Activated CD8-positive, alpha-beta T cell treated with anti-CD3 and anti-CD28 coated beads, Interleukin-2, amount 10 ng/mL, durations not matched to agents 7 days and 5 days (primary cell): ENCODE measurements around the gene LINC01488. TPM values are rescaled to one million over a fixed set of nuclear protein-coding genes. Genes with fewer than 3 reads are reported as not detected.

Experiments used
- ATAC-seq: fragments of 150-1000 bp; cut with Tn5 transposase; one replicate; pipeline ENCODE4 v1.10.0; 2021; ENCODE audit warnings: moderate library complexity
- CTCF ChIA-PET: fragments of 350-600 bp; sonication (Branson Sonifier 250); formaldehyde crosslinking; loops from one replicate; lab custom pipeline; 2021; ENCODE audit warnings: antibody characterized with exemption; lab: Charles Lee
- POLR2A ChIA-PET: fragments of 350-600 bp; sonication (Branson Sonifier 250); formaldehyde crosslinking; loops from one replicate; lab custom pipeline; 2021; ENCODE audit warnings: antibody characterized with exemption; lab: Charles Lee
- DNase-seq: peaks from one replicate; pipeline ENCODE4 v3.0.0-alpha.2; 2020
- H3K27ac Mint-ChIP-seq: one replicate; pipeline ENCODE4 v1.8.0; 2021; ENCODE audit warnings: mild to moderate bottlenecking, mixed read lengths
- H3K27me3 Mint-ChIP-seq: one replicate; pipeline ENCODE4 v1.8.0; 2021; ENCODE audit warnings: low read depth, mixed read lengths
- H3K36me3 Mint-ChIP-seq: one replicate; pipeline ENCODE4 v1.8.0; 2021; ENCODE audit warnings: low read depth, mixed read lengths
- H3K4me1 Mint-ChIP-seq: one replicate; pipeline ENCODE4 v1.8.0; 2021; ENCODE audit warnings: low read depth, mixed read lengths
- H3K4me3 Mint-ChIP-seq: one replicate; pipeline ENCODE4 v1.8.0; 2021; ENCODE audit warnings: mild to moderate bottlenecking, mixed read lengths
- H3K9me3 Mint-ChIP-seq: one replicate; pipeline ENCODE4 v1.8.0; 2022; ENCODE audit warnings: mixed read lengths; ENCODE audit not compliant: insufficient read depth
- total RNA-seq, 2 experiments: library from RNA; stranded (reverse); gene quantifications; one replicate each; pipeline ENCODE4 v1.2.3, GENCODE V29; 2021

LINC01488 gene
- not detected for total RNA-seq

- DNase-seq (no peak), ATAC-seq (no peak)
- CTCF ChIA-PET = no interaction called here
- H3K36me3 Mint-ChIP-seq = no peaks in the 10 kb centered on the region
- H3K4me1 Mint-ChIP-seq = no peaks in the 10 kb centered on the region
- no peak within 1 kb of the TSS for H3K27ac Mint-ChIP-seq
- H3K4me3 Mint-ChIP-seq = no peak within 1 kb of the TSS
- H3K9me3 Mint-ChIP-seq = no peaks in the 10 kb centered on the region
- POLR2A ChIA-PET = no interaction called here
- H3K27me3 Mint-ChIP-seq = no peaks in the 10 kb centered on the region
These were observed at the start of gene LINC01488 for GRCh38 chr11:69481393-69481844. Gene LINC01488 (plus strand): TSS chr11:69481663.

- ATAC-seq (no peak), DNase-seq (no peak)
- Mint-ChIP-seq H3K27me3 (peaks cover 11% of the 10 kb centered on the region), H3K9me3 (no peaks in the 10 kb centered on the region), H3K4me1 (no peaks in the 10 kb centered on the region), H3K27ac (no peak overlapping the region), H3K36me3 (no peaks in the 10 kb centered on the region), H3K4me3 (no peak overlapping the region)
- CTCF ChIA-PET = no interaction called here
- POLR2A ChIA-PET = no interaction called here
These were observed 49.3 kb upstream of the LINC01488 start for GRCh38 chr11:69431893-69432738.

DNA sequence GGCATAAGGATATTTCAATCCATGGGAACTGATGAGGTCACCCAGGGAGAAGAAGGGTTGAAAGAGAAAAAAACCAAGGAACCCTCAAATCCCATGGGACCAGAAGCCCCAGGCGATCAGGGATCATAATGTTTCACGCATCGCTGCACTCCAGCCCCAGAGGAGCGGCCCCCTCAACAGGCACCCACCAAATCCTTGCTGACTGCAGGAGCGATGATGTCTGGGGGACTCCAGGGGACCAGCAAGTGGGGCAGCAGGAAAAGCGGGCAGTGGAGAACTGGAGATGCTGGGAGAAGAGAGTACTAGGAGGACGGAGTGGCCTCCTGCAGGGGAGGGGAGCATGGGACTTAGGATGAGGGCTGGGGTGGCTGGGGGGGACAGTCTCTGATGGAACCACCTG lies 47.7 kb upstream of the LINC01488 start:
- POLR2A ChIA-PET = no interaction called here
- peaks cover 9% of the 10 kb centered on the region for H3K27me3 Mint-ChIP-seq
- H3K4me3 Mint-ChIP-seq = no peak overlapping the region
- no peaks in the 10 kb centered on the region for H3K36me3 Mint-ChIP-seq
- H3K27ac Mint-ChIP-seq = no peak overlapping the region
- CTCF ChIA-PET = no interaction called here
- H3K9me3 Mint-ChIP-seq = no peaks in the 10 kb centered on the region
- no peak for DNase-seq
- no peaks in the 10 kb centered on the region for H3K4me1 Mint-ChIP-seq
- no peak for ATAC-seq

- no peaks in the 10 kb centered on the region for H3K4me1 Mint-ChIP-seq
- no peak for DNase-seq
- ChIA-PET CTCF (no interaction called here), POLR2A (no interaction called here)
- H3K4me3 Mint-ChIP-seq = no peak overlapping the region
- ATAC-seq = no peak
- no peak overlapping the region for H3K27ac Mint-ChIP-seq
- H3K9me3 Mint-ChIP-seq = no peaks in the 10 kb centered on the region
- peaks cover 9% of the 10 kb centered on the region for H3K27me3 Mint-ChIP-seq
- H3K36me3 Mint-ChIP-seq = no peaks in the 10 kb centered on the region
These were observed 47.0 kb upstream of the LINC01488 start for GRCh38 chr11:69434471-69434931.

- Mint-ChIP-seq H3K27ac (no peak overlapping the region), H3K4me3 (no peak overlapping the region), H3K4me1 (no peaks in the 10 kb centered on the region), H3K9me3 (no peaks in the 10 kb centered on the region), H3K27me3 (peaks cover 9% of the 10 kb centered on the region), H3K36me3 (no peaks in the 10 kb centered on the region)
- no peak for DNase-seq
- POLR2A ChIA-PET = no interaction called here
- no peak for ATAC-seq
- CTCF ChIA-PET = no interaction called here
These were observed 46.1 kb upstream of the LINC01488 start for GRCh38 chr11:69435161-69435986.

DNA sequence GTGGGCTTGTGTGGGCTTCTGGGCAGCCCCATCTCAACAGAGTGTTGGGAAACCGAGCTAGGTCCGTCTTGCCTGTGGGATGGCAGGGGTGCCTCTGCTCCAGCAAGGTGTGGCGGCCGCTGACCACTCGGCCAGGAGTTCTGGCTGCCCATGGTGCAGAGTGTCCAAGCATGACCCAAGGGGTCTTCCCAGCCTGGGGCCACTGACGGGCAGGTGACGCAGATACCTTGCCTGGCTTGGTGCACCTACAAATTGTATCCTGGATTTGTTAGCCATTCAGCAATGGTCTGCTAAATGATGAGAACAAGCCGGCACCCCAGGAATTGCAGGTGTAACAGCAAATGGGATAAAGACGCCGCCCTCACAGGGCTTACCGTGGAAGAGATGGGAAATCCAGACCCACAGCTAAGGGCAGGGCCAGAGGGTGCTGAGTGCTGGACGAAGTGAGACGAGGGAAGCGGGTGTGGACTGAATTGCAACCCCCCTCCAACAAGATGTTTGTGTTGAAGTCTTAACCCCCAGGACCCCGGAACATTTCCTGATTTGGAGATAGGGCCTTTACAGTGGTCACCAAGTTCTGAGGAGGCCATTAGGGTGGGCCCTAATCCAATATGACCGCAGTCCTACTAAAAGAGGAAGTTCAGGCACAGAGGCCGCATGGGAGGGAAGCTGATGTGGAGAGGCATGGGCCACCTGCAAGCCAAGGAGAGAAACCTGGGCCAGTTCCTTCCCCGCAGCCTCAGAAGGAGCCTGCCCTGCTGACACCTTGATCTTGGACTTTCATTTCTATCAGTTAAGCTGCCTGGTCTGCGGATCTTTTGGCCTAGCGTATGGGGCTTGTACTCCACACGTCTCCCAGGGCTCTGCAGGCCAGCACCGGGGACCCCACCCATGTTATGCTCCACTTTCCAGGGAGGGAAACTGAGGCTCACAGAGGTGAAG lies 45.2 kb upstream of the LINC01488 start:
- Mint-ChIP-seq H3K4me1 (no peaks in the 10 kb centered on the region), H3K9me3 (no peaks in the 10 kb centered on the region), H3K4me3 (no peak overlapping the region), H3K27ac (no peak overlapping the region), H3K27me3 (peaks cover 9% of the 10 kb centered on the region), H3K36me3 (no peaks in the 10 kb centered on the region)
- ChIA-PET CTCF (no interaction called here), POLR2A (no interaction called here)
- DNase-seq (no peak), ATAC-seq (no peak)

GRCh38 chr11:69437001-69437875 lies 44.2 kb upstream of the LINC01488 start:
- DNase-seq = no peak
- no peaks in the 10 kb centered on the region for H3K36me3 Mint-ChIP-seq
- no peak overlapping the region for H3K4me3 Mint-ChIP-seq
- ChIA-PET POLR2A (no interaction called here), CTCF (no interaction called here)
- no peak overlapping the region for H3K27ac Mint-ChIP-seq
- peaks cover 7% of the 10 kb centered on the region for H3K27me3 Mint-ChIP-seq
- no peaks in the 10 kb centered on the region for H3K4me1 Mint-ChIP-seq
- ATAC-seq = no peak
- no peaks in the 10 kb centered on the region for H3K9me3 Mint-ChIP-seq

- Mint-ChIP-seq H3K27me3 (peaks cover 7% of the 10 kb centered on the region), H3K36me3 (no peaks in the 10 kb centered on the region), H3K9me3 (no peaks in the 10 kb centered on the region), H3K4me3 (no peak overlapping the region), H3K4me1 (peaks cover 4% of the 10 kb centered on the region), H3K27ac (no peak overlapping the region)
- CTCF ChIA-PET = no interaction called here
- DNase-seq = no peak
- ATAC-seq = no peak
- POLR2A ChIA-PET = no interaction called here
These were observed 43.6 kb upstream of the LINC01488 start for GRCh38 chr11:69437876-69438205.

- no peak for ATAC-seq
- peaks cover 9% of the 10 kb centered on the region for H3K4me1 Mint-ChIP-seq
- no peaks in the 10 kb centered on the region for H3K9me3 Mint-ChIP-seq
- no peak overlapping the region for H3K4me3 Mint-ChIP-seq
- POLR2A ChIA-PET = no interaction called here
- H3K36me3 Mint-ChIP-seq = no peaks in the 10 kb centered on the region
- CTCF ChIA-PET = no interaction called here
- DNase-seq = no peak
- peaks cover 5% of the 10 kb centered on the region for H3K27me3 Mint-ChIP-seq
- H3K27ac Mint-ChIP-seq = no peak overlapping the region
These were observed 43.1 kb upstream of the LINC01488 start for GRCh38 chr11:69438286-69438920.

DNA sequence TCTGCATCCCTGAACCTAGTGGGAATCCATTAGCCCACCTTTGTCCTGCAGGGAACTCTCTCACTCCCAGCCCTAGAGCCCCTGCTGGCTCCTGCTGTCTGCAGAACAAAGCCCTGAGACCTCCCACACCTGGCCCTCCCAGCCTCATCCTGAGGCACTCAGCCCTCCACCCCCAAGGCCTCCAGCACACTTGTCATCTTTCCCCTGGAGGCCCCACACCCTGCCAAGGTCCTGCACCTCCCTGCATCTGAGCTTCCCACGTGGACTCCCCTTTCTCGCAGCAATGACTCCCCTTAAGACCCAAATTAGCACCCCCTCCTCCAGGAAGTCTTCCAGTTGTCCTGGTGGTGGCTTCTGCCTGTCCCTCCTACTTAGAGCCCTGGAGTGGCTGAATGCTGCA lies 42.3 kb upstream of the LINC01488 start:
- ATAC-seq (no peak), DNase-seq (no peak)
- H3K27me3 Mint-ChIP-seq = peaks cover 4% of the 10 kb centered on the region
- ChIA-PET CTCF (no interaction called here), POLR2A (no interaction called here)
- no peak overlapping the region for H3K27ac Mint-ChIP-seq
- no peak overlapping the region for H3K4me3 Mint-ChIP-seq
- no peaks in the 10 kb centered on the region for H3K36me3 Mint-ChIP-seq
- peaks cover 15% of the 10 kb centered on the region for H3K4me1 Mint-ChIP-seq
- H3K9me3 Mint-ChIP-seq = no peaks in the 10 kb centered on the region
